Sigmoid colon (tissue), 7 donors: ENCODE data around the gene CYP24A1. TPM values are rescaled to one million over a fixed set of nuclear protein-coding genes. Genes with fewer than 3 reads are reported as not detected.
A peak's percentile ranks its signal among the peaks of the same experiment; 100 is the strongest.

Source experiments
- DNase-seq: peaks from one replicate; pipeline ENCODE4 v3.0.0-alpha.2; 2019
- H3K27ac ChIP-seq, 4 donors: fragments of 200-600 bp; sonication (generic); one replicate each; pipeline ENCODE4 v1.5.1; 2016 to 2019; ENCODE audit warnings: mild to moderate bottlenecking in 1 of 4
- H3K27me3 ChIP-seq, 3 donors: fragments of 200-600 bp; sonication (generic); one replicate each; pipeline ENCODE4 v1.5.1; 2019; ENCODE audit warnings: mild to moderate bottlenecking in 1 of 3
- H3K36me3 ChIP-seq, 4 donors: fragments of 200-600 bp; sonication (generic); one replicate each; pipeline ENCODE4 v1.5.1; 2016 to 2019
- H3K4me1 ChIP-seq, 4 donors: fragments of 200-600 bp; sonication (generic); one replicate each; pipeline ENCODE4 v1.5.1; 2017 to 2019
- H3K4me3 ChIP-seq, 4 donors: fragments of 200-600 bp; sonication (generic); one replicate each; pipeline ENCODE4 v1.5.1; 2017 to 2019; ENCODE audit warnings: mild to moderate bottlenecking in 2 of 4, moderate library complexity in 1 of 4
- H3K9me3 ChIP-seq, 4 donors: fragments of 200-600 bp in 3 of 4; sonication (generic) in 3 of 4; one replicate each; pipeline versions ENCODE4 v1.5.1 to v1.6.1; 2013 to 2019
- EP300 ChIP-seq, 4 donors: sonication (generic); formaldehyde crosslinking; IDR thresholded peaks; one replicate each; pipeline ENCODE4 v1.6.1; 2017; ENCODE audit warnings: antibody characterized with exemption in 4 of 4
- POLR2A ChIP-seq, 2 donors: fragments of 450-650 bp; IDR thresholded peaks; one replicate each; pipeline ENCODE4 v1.6.1; 2016; ENCODE audit warnings: antibody characterized with exemption in 2 of 2, mild to moderate bottlenecking in 2 of 2, moderate library complexity in 2 of 2
- POLR2AphosphoS5 ChIP-seq, 4 donors: sonication (generic); formaldehyde crosslinking; IDR thresholded peaks; one replicate each; pipeline ENCODE4 v1.6.1; 2017; ENCODE audit warnings: antibody characterized with exemption in 4 of 4
- WGBS, 2 donors: extraction: QIAGEN DNeasy Blood & Tissue Kit; methylation state at CpG; one replicate each; pipeline ENCODE4 v1.1.7; 2013; 5-methylcytosine and 5-hydroxymethylcytosine counted together
- intact Hi-C: fragments of 100-400 bp; cut with DNase I; formaldehyde crosslinking; loops from one replicate; pipeline ENCODE4 v1.15.1; 2023
- polyA plus RNA-seq, 3 donors: library from polyadenylated mRNA; stranded (reverse); fragments of 200-250 nt; gene quantifications; one replicate each; pipeline ENCODE4 v1.2.3, GENCODE V29; 2013
- total RNA-seq, 4 donors: library from RNA; depleted of rRNA; stranded (reverse); fragments of >200 nt; gene quantifications; one replicate each; pipeline ENCODE4 v1.1.0, GENCODE V29; 2016
- TF ChIP-seq, protein P1 (sequence below), 4 experiments: fragments of 450-650 bp in 3 of 4; fragments of 200-600 bp in 1 of 4; IDR thresholded peaks; one replicate each; pipeline ENCODE4 v1.5.1; 2016 to 2019; ENCODE audit warnings: antibody characterized with exemption in 4 of 4, mild to moderate bottlenecking in 3 of 4, moderate library complexity in 2 of 4
- donor health status: healthy with polysubstance abuse.
- donor health status: Bipolar disorder and iron deficiency.
- donor health status: healthy.

The CYP24A1 gene
- total and polyA plus RNA-seq, 7 donors: 0.26 to 1.8 TPM; not detected in 5

GRCh38 chr20:54112221-54112884, 61.4 kb downstream of the CYP24A1 start:
- H3K4me3 ChIP-seq: no peak overlapping the region
- TF ChIP-seq POLR2A (IDR thresholded peaks at IDR 0.05) (no peak), EP300 (IDR thresholded peaks at IDR 0.05) (no peak), POLR2AphosphoS5 (IDR thresholded peaks at IDR 0.05) (no peak)
- TF ChIP-seq, protein P1, sequence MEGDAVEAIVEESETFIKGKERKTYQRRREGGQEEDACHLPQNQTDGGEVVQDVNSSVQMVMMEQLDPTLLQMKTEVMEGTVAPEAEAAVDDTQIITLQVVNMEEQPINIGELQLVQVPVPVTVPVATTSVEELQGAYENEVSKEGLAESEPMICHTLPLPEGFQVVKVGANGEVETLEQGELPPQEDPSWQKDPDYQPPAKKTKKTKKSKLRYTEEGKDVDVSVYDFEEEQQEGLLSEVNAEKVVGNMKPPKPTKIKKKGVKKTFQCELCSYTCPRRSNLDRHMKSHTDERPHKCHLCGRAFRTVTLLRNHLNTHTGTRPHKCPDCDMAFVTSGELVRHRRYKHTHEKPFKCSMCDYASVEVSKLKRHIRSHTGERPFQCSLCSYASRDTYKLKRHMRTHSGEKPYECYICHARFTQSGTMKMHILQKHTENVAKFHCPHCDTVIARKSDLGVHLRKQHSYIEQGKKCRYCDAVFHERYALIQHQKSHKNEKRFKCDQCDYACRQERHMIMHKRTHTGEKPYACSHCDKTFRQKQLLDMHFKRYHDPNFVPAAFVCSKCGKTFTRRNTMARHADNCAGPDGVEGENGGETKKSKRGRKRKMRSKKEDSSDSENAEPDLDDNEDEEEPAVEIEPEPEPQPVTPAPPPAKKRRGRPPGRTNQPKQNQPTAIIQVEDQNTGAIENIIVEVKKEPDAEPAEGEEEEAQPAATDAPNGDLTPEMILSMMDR (IDR thresholded peaks at IDR 0.05): no peak
- intact Hi-C loops: no loop called here
- no peak overlapping the region for H3K27ac ChIP-seq
- peak; percentile 71 for DNase-seq
- WGBS, 2 donors: 69 to 72% methylated on average over 4 of the region's 4 CpGs
- no peaks in the 10 kb centered on the region for H3K27me3 ChIP-seq
- no peaks in the 10 kb centered on the region for H3K36me3 ChIP-seq
- no peaks in the 10 kb centered on the region for H3K4me1 ChIP-seq
- H3K9me3 ChIP-seq: no peaks in the 10 kb centered on the region

DNA sequence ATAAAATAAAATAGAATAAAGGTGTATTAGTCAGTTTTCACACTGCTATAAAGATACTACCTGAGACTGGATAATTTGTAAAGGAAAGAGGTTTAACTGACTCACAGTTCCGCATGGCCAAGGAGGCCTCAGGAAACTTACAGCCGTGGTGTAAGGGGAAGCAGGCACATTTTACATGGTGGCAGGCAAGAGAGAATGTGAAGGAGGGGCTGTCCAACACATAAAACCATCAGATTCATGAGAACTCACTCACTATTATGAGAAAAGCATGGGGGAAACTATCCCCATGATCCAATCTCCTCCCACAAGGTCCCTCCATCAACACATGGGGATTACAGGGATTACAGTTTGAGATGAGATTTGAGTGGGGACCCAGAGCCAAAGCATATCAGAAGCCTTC, 62.3 kb downstream of the CYP24A1 start:
- Histone ChIP-seq H3K27ac (no peak overlapping the region), H3K36me3 (no peaks in the 10 kb centered on the region), H3K4me3 (no peak overlapping the region), H3K4me1 (no peaks in the 10 kb centered on the region), H3K27me3 (no peaks in the 10 kb centered on the region), H3K9me3 (no peaks in the 10 kb centered on the region)
- whole genome bisulfite sequencing, 2 donors: 87 to 94% methylated on average over 2 of the region's 2 CpGs
- no peak for DNase-seq
- TF ChIP-seq POLR2AphosphoS5 (IDR thresholded peaks at IDR 0.05): no peak
- no peak for TF ChIP-seq POLR2A (IDR thresholded peaks at IDR 0.05)
- TF ChIP-seq, protein P1 (IDR thresholded peaks at IDR 0.05): no peak
- TF ChIP-seq EP300 (IDR thresholded peaks at IDR 0.05): no peak
- intact Hi-C loops: no loop called here

DNA sequence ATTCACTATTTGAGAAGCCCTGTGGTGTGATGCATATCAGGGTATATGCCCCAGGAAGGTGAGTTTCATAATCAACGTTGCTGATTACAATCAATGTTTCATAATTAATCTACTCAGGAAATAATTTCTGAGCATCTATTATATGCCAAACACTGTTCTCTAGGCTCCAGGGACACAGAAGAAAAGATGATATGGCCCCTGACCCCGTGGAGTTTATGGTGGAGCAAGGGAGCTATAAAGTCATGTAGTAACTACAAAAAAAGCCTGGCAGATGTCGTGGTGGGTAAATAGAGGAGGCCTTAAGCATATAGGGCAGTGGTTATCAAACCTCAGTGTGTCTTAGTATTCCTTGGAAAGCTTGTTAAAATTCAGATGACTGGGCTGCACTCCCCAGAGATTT, 63.3 kb downstream of the CYP24A1 start:
- H3K27ac ChIP-seq: no peak overlapping the region
- intact Hi-C loops: no loop called here
- H3K4me1 ChIP-seq: no peaks in the 10 kb centered on the region
- WGBS, 2 donors: 16 to 54% methylated on average over 3 of the region's 3 CpGs
- no peaks in the 10 kb centered on the region for H3K9me3 ChIP-seq
- no peaks in the 10 kb centered on the region for H3K27me3 ChIP-seq
- TF ChIP-seq EP300 (IDR thresholded peaks at IDR 0.05): no peak
- TF ChIP-seq POLR2A (IDR thresholded peaks at IDR 0.05): no peak
- TF ChIP-seq, protein P1 (IDR thresholded peaks at IDR 0.05): no peak
- no peak for TF ChIP-seq POLR2AphosphoS5 (IDR thresholded peaks at IDR 0.05)
- no peaks in the 10 kb centered on the region for H3K36me3 ChIP-seq
- no peak for DNase-seq
- no peak overlapping the region for H3K4me3 ChIP-seq

- no peak overlapping the region for H3K27ac ChIP-seq
- no peaks in the 10 kb centered on the region for H3K9me3 ChIP-seq
- intact Hi-C loops: no loop called here
- no peaks in the 10 kb centered on the region for H3K27me3 ChIP-seq
- H3K36me3 ChIP-seq: no peaks in the 10 kb centered on the region
- TF ChIP-seq, protein P1 (IDR thresholded peaks at IDR 0.05): no peak
- TF ChIP-seq POLR2A (IDR thresholded peaks at IDR 0.05): no peak
- no peak for TF ChIP-seq EP300 (IDR thresholded peaks at IDR 0.05)
- TF ChIP-seq POLR2AphosphoS5 (IDR thresholded peaks at IDR 0.05): no peak
- no peak for DNase-seq
- H3K4me3 ChIP-seq: no peak overlapping the region
- no peaks in the 10 kb centered on the region for H3K4me1 ChIP-seq
Measured at GRCh38 chr20:54110041-54110440, 63.7 kb downstream of the CYP24A1 start.

- no peak overlapping the region for H3K27ac ChIP-seq
- 87 to 92% methylated on average over 1 of the region's 1 CpG for WGBS, 2 donors
- no peak for DNase-seq
- intact Hi-C loops: no loop called here
- no peaks in the 10 kb centered on the region for H3K9me3 ChIP-seq
- no peaks in the 10 kb centered on the region for H3K36me3 ChIP-seq
- no peaks in the 10 kb centered on the region for H3K4me1 ChIP-seq
- H3K27me3 ChIP-seq: no peaks in the 10 kb centered on the region
- H3K4me3 ChIP-seq: no peak overlapping the region
- TF ChIP-seq EP300 (IDR thresholded peaks at IDR 0.05): no peak
- TF ChIP-seq POLR2AphosphoS5 (IDR thresholded peaks at IDR 0.05): no peak
- TF ChIP-seq, protein P1 (IDR thresholded peaks at IDR 0.05): no peak
- TF ChIP-seq POLR2A (IDR thresholded peaks at IDR 0.05): no peak
Measured at GRCh38 chr20:54108817-54109216, 65.0 kb downstream of the CYP24A1 start.
